RPMI8226 (cell line): ENCODE data around the gene NEGR1.

Experiments used
- DNase-seq: peaks from one replicate; pipeline ENCODE4 v3.0.0-alpha.2; 2015

NEGR1 gene

DNA sequence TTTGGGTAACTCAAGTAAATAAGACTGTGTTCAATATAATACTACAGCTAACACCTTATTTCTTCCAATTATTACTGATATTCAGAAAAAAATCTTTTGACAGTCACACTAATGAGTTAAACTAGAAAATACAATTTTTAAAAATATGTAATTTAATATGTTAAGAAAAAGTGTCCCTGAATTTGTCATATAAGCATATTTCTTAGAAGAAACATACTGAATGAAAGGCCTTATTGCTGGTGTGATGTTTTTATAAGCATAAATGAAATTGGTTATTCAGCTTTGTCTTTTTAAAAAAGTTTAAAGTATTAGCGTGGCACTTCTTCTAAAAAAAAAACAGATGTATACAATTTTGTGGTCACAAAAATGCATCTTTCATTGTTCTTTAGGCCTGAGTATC lies 267.3 kb downstream of the NEGR1 start:
- DNase-seq = no peak

- DNase-seq = no peak
These were observed 269.2 kb downstream of the NEGR1 start for GRCh38 chr1:72013161-72013560.

DNA sequence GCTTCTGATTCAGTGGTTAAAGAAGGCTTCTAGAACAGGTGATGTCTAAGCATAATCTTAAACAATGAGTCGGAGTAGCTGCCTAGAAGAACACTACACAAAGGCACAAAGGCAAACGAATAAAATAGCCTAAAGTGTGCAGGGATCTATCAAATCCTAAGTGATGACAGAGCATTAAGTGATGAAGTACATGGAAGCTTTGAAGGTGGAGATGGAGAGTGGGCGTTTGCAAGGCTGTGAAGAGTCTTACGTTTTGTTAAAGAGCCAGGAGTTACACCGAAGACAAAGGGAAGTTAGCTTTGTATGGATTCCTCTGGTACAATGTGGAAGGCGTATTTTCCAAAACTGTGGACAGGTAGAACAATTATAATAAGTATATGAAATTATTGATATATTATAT lies 270.6 kb downstream of the NEGR1 start:
- no peak for DNase-seq

- peak; percentile 9 for DNase-seq
These were observed 272.3 kb downstream of the NEGR1 start for GRCh38 chr1:72010094-72010431.

DNA sequence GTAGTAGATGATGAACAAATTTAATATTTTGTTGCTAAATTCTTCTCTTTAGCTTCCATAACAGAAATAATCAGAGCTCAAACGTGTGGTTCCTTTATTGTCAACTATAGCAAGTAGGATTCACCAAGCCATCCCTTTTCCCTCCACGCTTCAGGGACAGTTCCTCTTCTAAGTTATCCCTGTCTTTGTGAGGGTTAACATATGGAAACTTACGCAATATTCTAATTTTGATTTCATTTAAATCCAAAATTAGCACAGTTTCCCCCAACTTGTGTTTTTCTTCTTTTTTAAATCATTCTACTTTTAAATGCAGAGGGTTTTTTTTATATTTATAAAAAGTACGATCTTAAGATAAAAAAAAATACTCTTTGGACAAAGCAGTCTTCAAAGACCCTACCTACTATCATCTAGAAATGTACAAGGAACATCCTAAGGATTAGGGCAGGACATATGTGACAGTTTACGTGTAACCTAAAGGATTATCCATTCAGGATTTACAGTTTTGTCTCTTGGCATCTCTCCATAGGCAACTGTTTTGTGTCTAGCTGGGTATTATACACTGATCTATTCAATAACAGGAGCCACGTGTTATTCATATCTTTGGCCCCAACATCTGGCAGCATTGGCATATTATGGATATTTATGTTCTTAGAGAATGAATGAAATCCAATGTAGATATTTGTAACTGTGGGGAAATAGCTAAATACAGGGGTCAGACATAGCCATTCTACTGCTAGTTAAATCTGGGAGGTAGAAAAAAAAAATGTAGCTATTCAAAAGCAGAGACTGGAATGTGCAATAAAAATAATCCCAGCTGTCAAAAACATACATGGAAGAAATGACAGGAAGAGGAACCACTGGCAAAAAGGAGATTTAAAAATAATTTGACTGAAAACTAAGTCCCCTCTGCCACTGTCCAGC lies 272.9 kb downstream of the NEGR1 start:
- no peak for DNase-seq

GRCh38 chr1:72007312-72007711 lies 275.0 kb downstream of the NEGR1 start:
- no peak for DNase-seq

DNA sequence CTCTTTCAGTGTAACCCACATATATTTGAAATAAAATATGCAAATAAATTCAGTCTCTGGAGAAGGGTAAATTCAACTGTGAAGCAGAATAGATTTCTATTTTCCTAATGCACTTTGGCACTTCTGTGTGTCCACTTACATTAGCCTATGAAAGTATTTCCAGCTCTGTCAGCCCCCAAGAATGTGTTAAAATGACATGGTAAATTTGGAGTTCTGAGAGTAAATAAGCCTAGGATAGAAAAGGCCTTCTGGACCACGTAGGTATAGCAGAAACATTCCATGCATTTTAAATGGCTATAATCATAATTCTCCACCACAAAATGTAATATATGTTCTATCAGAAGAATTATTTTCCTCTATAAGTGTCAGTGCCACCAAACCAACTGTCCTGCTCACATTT lies 276.2 kb downstream of the NEGR1 start:
- no peak for DNase-seq

DNA sequence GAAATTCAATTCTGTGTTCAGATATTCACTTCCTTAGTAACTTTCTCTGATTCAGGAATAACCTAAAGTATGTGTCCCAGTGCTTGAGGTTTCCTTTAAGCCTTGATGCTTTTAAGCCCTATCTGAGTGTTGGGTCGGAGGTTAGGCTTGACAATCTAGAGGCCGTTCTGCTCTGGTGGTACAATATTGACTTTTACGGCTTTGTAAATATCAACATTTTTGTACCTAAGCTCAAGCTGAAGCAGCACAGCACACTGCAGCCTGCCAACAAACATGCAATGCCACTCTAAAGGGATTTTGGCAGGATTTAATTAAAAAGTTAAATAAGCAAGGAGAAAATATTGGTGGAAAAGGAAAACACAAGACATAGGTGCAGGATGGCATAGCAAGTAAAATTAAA lies 279.2 kb downstream of the NEGR1 start:
- DNase-seq = no peak

GRCh38 chr1:72000809-72001208 lies 281.5 kb downstream of the NEGR1 start:
- no peak for DNase-seq

- no peak for DNase-seq
These were observed 287.7 kb downstream of the NEGR1 start for GRCh38 chr1:71994646-71995045.

- no peak for DNase-seq
These were observed 295.2 kb downstream of the NEGR1 start for GRCh38 chr1:71987181-71987580.

- no peak for DNase-seq
These were observed 296.2 kb downstream of the NEGR1 start for GRCh38 chr1:71986160-71986559.

DNA sequence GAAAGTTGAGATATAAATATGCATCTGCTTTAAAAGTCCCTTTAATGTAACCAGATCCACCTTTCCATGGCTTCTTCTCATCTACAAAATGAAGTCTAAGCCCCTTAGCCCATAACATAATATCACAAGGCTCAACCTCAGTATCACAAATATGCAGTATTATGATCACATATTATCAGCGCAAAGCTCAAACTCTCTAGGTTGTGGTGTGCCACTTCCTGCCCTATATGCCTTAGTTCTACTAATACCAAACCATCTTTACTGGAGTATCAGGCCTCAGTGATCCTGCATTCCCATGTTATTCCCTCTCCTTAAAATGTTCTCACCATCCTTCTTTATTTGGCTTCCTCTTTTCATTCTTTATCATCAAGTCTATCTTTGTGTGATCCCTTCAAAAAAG lies 301.8 kb downstream of the NEGR1 start:
- no peak for DNase-seq

- DNase-seq = no peak
These were observed 302.5 kb downstream of the NEGR1 start for GRCh38 chr1:71979882-71980281.

GRCh38 chr1:71967670-71968069 lies 314.7 kb downstream of the NEGR1 start:
- DNase-seq = no peak

GRCh38 chr1:71964188-71964587 lies 318.2 kb downstream of the NEGR1 start:
- no peak for DNase-seq

DNA sequence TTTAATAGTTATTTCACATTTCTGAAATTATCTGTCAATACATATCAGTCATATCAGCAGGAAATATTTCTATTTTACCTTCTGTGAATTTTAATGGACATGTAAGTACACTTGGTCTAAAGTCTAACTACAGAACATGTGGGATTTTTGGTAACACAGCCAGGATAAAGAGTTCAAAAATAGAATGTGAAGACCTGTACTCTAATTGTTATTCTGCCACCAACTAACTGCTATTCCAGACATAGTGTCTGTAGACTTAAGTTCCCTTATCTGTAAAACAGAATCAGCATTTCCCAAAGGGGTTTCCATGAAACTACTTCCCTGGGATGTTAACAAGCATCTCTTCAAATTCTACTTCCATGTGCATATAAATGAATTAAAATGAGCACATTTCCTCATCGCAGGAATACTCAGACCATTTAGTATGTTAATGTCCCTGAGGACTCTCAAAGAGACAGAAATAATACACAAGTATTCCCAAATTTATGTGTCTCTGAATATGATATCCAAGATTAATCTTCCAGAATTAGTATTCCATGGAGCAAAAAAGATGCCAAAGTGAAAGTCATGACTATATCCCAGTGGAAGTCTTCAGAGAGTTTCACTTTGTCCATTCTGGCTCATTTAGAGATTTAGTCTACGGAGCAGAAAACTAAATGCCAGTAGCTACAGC lies 325.6 kb downstream of the NEGR1 start:
- DNase-seq = no peak

- DNase-seq = no peak
These were observed 331.8 kb downstream of the NEGR1 start for GRCh38 chr1:71950579-71950978.

DNA sequence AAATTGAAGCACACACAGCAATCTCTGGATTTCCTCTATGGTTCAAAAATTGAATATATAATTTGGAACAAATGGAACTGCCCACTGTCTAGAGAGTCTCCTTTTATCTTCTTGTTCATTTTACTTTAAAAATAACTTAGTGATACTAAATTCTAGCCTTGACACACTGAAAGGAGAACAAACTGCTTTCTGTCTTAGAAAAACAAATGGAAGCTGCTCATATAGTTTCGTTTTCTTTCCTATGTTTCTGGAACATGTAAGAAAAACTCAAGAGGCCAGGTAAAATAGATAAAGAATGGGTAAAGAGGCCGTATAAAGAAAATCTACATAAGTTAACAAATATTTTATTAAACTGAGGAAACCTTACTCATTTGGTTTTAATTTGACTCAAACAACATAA lies 332.7 kb downstream of the NEGR1 start:
- DNase-seq = no peak

GRCh38 chr1:71948561-71948960 lies 333.8 kb downstream of the NEGR1 start:
- DNase-seq = no peak

DNA sequence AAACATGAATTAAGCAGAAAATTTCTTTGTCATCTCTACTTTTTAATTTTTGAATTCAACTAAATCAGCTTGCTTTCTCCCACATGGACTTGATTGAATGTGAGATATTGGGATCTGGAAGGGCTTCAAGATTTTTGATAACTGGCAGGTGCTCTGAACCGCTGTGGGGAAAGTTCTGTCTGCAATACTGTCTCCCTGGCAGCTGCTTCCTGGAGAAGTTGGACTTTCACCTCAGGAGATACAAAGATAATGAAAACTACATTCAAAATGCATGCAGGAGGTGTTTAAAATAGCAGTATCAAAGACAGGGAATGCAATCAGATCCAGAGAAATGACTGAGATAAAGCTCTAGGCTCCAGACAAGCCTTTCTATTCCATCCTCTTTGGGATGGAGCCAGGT lies 338.3 kb downstream of the NEGR1 start:
- no peak for DNase-seq

DNA sequence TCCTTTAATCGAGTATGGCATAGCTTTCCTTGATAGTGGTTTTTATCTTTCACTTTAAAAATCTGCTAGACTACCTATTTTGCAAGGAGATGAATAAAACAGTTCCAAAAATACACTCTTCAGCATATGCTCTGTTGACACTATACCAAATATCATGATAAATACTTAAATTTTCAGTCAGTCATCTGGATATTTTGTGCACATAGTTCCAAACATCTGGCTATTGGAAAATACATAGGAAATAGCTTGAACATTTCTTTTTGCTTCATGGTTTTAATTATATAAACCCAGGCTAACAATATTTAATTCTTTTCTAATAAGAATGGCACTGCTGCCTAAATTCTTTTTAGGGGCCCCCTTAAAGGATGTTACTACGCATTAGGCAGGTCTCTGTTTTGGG lies 342.1 kb downstream of the NEGR1 start:
- no peak for DNase-seq

- DNase-seq = no peak
These were observed 351.8 kb downstream of the NEGR1 start for GRCh38 chr1:71930511-71930910.

- DNase-seq = no peak
These were observed 360.3 kb downstream of the NEGR1 start for GRCh38 chr1:71921935-71922559.
